Fibroblast of skin of right biceps (primary cell): ENCODE data around the gene LCAT.
A peak's percentile ranks its signal among the peaks of the same experiment; 100 is the strongest.

Source experiments
- DNase-seq: peaks from one replicate; pipeline ENCODE4 v3.0.0-alpha.2; 2013

LCAT gene

GRCh38 chr16:67909056-67909742 is 34.7 kb downstream of the LCAT start:
- DNase-seq, result no peak

GRCh38 chr16:67907397-67908180 is 36.3 kb downstream of the LCAT start:
- DNase-seq, result no peak

DNA sequence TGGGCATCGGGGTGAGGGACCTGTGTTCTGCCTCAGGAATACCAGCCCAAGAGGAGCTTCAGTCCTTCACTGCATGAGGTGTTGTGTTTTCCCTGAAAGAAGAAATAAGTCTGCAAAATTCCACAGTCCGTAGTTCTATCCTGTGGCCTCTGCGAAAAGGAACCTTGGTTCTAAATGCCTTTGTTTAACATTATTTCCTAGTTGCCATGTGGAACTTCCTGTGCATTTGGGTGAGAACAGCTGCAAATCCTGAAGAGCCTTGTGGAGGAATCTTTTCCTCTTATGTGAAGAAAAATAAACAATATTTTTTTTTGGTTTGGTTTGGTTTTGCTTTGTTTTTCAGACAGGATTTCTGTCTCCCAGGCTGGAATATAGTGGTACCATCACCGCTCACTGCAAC is 41.1 kb downstream of the LCAT start:
- DNase-seq, result no peak

- DNase-seq, result no peak
Measured at GRCh38 chr16:67901734-67902133, 42.2 kb downstream of the LCAT start.

GRCh38 chr16:67897231-67897630 is 46.7 kb downstream of the LCAT start:
- no peak for DNase-seq

- DNase-seq, result no peak
Measured at GRCh38 chr16:67893743-67894399, 50.0 kb downstream of the LCAT start.

DNA sequence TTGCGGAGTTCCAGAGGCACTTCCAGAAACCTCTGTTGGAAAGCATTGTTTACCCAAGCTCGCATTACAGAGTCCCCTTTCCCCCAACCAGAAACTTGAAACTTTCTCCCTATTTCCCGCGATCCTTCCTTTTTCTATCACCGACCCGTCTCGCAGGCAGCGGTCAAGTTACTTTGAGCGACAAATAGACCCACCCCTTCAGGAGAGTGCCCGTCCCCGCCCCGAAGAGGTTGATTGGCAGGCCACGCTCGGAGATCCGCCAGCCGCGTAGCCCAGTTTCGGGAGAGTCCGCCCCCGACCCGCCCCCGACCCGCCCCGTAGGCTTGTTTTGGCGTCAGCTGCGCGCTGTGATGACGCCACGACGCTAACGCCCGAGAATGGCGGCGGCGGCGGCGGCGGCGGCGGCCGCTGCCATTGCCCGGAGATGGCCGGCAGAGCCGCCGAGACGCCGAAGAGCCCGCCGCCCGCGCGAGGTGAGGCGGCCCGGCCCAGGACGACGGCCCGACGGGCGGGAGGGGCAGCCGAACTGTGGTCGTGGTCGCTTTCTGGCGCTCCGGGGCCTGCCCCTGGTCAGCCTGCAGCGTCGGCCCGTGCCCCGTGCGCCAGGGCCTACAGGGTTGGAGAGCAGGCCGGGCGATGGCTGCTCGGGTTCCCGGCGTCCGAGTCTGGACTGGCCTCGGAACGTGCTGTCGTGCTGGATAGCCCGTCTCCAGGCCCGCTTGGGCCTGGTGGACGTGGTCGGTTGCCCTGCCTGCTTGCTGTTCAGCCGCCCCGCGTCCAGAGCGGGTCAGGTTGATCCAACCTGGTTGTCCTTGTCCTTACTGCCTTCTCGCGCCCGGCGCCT is 50.8 kb downstream of the LCAT start, which contains the start of gene PSKH1:
Gene PSKH1, plus strand, starts transcription at position 356 of the 844 bp plus-strand sequence. CDS start 15,496 bp downstream, outside the sequence.
- DNase-seq, result peak; percentile 96

GRCh38 chr16:67892375-67892774 is 51.5 kb downstream of the LCAT start:
- DNase-seq, result no peak
